Measurements from ENCODE around the gene TARS3. TPM values are rescaled to one million over a fixed set of nuclear protein-coding genes. Genes with fewer than 3 reads are reported as not detected.
"Not testable (repeated sequence)": the region's sequence is repeated elsewhere in the genome, so short reads cannot be mapped to it uniquely, and the experiment has no call there.

TARS3 gene
- 1 to 10 TPM; 4.5 to 9.4 (median 5.3) TPM for total RNA-seq
- long read RNA-seq, partial matches to known transcripts: 1 of 1 reads
- long read RNA-seq, other reads (novel, unspliced or antisense): 0 of 1 reads

DNA sequence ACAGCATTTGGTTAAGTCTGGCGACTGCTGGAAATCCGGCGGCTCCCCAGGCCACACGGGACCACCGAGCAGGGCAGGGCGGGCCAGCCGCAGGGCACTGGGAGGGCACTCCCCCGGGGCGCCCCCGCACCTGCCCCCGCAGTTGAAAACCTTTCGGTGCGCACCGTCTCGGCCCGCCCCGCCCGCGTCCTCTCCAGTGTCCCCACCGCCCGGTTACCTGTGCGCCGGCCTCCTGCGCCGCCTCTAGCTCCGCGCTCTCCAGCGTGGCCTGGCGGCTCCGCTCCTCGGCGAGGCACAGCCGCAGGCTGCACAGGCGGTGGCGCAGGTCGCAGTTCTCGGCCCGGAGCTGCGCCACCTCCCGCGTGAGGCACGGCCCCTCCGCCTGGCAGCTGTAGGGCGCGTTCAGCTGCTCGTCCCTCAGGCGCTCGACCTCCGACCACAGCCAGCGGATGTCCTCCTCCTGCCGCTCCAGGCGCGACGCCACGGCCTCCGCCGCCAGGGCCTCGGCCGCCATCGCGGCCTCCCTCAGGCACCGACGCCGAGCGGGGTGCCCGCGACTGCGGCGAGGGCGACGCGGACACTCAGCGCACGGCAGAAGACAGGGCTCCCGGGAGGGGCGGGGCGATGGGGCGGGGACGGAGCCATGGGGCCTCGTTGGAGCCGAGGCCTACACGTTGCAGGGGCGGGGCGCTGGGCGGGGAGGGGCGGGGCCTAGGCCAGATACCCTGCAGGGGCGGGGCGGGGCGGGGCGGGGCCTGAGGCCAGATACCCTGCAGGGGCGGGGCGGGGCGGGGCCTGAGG, at the start of gene TARS3:
TARS3 (minus strand) TSS at position 600 of the 801 bp plus-strand sequence; CDS start at position 514, 86 bp downstream.
- TF ChIP-seq, protein P1, sequence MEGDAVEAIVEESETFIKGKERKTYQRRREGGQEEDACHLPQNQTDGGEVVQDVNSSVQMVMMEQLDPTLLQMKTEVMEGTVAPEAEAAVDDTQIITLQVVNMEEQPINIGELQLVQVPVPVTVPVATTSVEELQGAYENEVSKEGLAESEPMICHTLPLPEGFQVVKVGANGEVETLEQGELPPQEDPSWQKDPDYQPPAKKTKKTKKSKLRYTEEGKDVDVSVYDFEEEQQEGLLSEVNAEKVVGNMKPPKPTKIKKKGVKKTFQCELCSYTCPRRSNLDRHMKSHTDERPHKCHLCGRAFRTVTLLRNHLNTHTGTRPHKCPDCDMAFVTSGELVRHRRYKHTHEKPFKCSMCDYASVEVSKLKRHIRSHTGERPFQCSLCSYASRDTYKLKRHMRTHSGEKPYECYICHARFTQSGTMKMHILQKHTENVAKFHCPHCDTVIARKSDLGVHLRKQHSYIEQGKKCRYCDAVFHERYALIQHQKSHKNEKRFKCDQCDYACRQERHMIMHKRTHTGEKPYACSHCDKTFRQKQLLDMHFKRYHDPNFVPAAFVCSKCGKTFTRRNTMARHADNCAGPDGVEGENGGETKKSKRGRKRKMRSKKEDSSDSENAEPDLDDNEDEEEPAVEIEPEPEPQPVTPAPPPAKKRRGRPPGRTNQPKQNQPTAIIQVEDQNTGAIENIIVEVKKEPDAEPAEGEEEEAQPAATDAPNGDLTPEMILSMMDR (IDR thresholded peaks at IDR 0.05): peak in 2 of 4 donors; percentile 11 to 13
- peak; percentile 98 for TF ChIP-seq POLR2A (IDR thresholded peaks at IDR 0.05)
- WGBS (ENCODE audit: insufficient coverage, low coverage, low lambda C conversion rate, missing lambda C conversion rate): 0% methylated on average over 6 of the region's 93 CpGs
- intact Hi-C loops (cut with DNase I): no loop called here
- peak within 1 kb of the TSS; percentile 82 to 91 (median 83) for H3K27ac ChIP-seq
- peaks cover 0 to 23% (median 15%) of the 10 kb centered on the region in 4 donors for H3K36me3 ChIP-seq
- H3K4me3 ChIP-seq: peak within 1 kb of the TSS; percentile 65 to 90 (median 76)
- H3K4me1 ChIP-seq: peaks cover 0 to 13% (median 3%) of the 10 kb centered on the region in 4 donors
- ATAC-seq (peak; percentile 96 to 98 (median 97)), DNase-seq (peak; percentile 98 to 99 (median 98))
- H3K9me3 ChIP-seq: no peaks in the 10 kb centered on the region
- no peaks in the 10 kb centered on the region for H3K27me3 ChIP-seq

DNA sequence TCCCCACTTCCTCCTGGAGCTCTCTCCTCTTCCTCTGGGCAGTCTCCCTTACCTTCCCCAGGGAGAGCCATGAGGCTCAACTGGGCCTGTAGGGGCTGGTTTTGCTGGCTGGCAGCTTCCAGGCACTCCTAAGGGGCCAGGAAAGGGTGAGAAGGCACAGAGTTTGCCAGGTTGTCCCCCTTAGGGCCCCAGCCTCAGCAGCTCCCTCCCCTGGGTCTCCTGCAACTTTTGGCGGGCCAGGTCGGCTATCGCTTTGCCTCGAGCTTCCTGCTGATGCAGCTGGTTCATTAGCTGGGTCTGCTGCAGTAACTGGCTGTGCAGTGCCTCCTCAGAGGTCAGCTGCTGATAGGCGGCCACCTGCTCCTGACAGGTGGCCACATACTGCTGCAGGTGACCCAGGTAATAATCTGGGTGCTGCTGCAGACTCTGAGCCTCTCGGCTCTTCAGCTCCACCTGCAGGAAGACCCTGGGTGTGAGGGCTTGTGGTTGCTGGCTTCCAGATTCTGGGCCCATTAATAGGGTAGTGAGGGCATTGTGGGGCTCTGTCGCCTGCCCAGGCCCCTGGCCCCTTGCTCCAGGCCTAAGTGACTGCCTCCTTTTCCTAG, 49.3 kb upstream of the TARS3 start:
- Histone ChIP-seq H3K27me3 (no peaks in the 10 kb centered on the region), H3K27ac (no peak overlapping the region), H3K36me3 (no peaks in the 10 kb centered on the region), H3K4me1 (no peaks in the 10 kb centered on the region), H3K4me3 (no peak overlapping the region), H3K9me3 (no peaks in the 10 kb centered on the region)
- ATAC-seq (no peak), DNase-seq (no peak)
- 64% methylated on average over 3 of the region's 7 CpGs for WGBS (ENCODE audit: insufficient coverage, low coverage, low lambda C conversion rate, missing lambda C conversion rate)
- no peak for TF ChIP-seq POLR2A (IDR thresholded peaks at IDR 0.05)
- TF ChIP-seq, protein P1 (IDR thresholded peaks at IDR 0.05): peak in 2 of 4 donors; percentile 15 to 24
- intact Hi-C loops (cut with DNase I): no loop called here

DNA sequence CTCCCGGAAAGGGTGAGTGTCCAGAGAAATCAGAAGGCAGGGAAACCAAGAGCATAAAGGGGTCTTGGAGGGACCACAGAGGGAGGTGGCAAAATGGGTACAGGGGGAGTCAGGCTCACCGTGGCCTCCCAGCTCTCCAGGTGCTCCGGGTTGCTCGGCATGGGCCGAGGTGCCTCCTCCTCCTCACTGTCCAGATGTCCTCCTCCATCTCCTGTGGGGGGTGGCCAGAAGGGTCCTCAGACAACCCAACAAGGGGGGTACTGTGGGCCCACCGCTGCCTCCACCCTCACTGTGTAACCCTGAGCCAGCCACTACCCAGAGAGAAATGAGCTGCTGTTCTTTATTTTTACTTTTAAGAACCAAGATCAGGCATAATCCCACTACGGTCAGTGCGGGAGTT, 48.6 kb upstream of the TARS3 start:
- intact Hi-C loops (cut with DNase I): no loop called here
- WGBS (ENCODE audit: insufficient coverage, low coverage, low lambda C conversion rate, missing lambda C conversion rate): 60% methylated on average over 2 of the region's 8 CpGs
- no peak overlapping the region for H3K4me3 ChIP-seq
- no peak for DNase-seq
- TF ChIP-seq, protein P1 (IDR thresholded peaks at IDR 0.05): no peak
- TF ChIP-seq POLR2A (IDR thresholded peaks at IDR 0.05): no peak
- no peaks in the 10 kb centered on the region for H3K27me3 ChIP-seq
- no peaks in the 10 kb centered on the region for H3K36me3 ChIP-seq
- no peak overlapping the region for H3K27ac ChIP-seq
- no peaks in the 10 kb centered on the region for H3K9me3 ChIP-seq
- ATAC-seq: no peak
- no peaks in the 10 kb centered on the region for H3K4me1 ChIP-seq

DNA sequence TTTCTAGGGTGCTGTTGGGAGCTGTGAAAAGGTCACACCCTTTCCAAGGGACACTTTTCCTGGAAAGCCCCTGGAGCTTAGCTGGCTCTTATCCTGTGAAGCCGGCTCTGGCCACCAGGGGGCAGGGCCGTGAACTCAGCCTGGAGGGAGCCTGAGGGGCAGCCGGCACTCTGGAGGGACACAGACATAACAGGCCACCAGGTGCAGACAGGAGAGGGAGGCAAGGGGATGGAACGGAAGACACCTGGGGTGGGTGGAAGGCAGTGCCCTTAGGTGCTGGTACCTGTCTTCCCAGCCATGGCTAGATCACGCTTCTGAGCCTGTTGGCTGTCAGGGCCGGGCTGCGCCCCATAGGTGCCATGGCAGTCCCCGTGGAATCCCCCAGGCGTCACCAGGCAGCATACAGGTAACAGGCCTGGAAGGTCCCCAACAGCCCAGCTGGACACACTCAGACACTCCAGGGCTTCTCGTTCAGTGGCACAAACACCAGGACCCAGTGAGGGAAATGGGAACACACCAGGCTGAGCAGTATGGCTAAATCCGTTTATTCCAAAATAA, 42.9 kb upstream of the TARS3 start:
- DNase-seq: peak in 1 of 3 donors; percentile 53
- TF ChIP-seq, protein P1 (IDR thresholded peaks at IDR 0.05): peak in 1 of 4 donors; percentile 7
- WGBS (ENCODE audit: insufficient coverage, low coverage, low lambda C conversion rate, missing lambda C conversion rate): no CpG with 5 or more reads among the region's 11 CpGs
- H3K9me3 ChIP-seq; H3K4me3 ChIP-seq; ATAC-seq; H3K36me3 ChIP-seq; H3K27ac ChIP-seq; H3K27me3 ChIP-seq; H3K4me1 ChIP-seq; intact Hi-C loops (cut with DNase I): not testable (repeated sequence)

Measured in right lobe of liver (tissue), 6 donors.